Measurements from ENCODE around the gene SPATA18.
"Not testable (repeated sequence)": the region's sequence is repeated elsewhere in the genome, so short reads cannot be mapped to it uniquely, and the experiment has no call there.

The SPATA18 gene

GRCh38 chr4:52081216-52081615 lies 30.1 kb downstream of the SPATA18 start:
- TF ChIP-seq CTCF (IDR thresholded peaks at IDR 0.05; ENCODE audit: extremely low read depth, insufficient read depth, missing control alignments): no peak
- in situ Hi-C loops (cut with MboI; ENCODE audit: low pct_unique_long_range_greater_than_20kb, low sequenced_read_pairs, unreplicated experiment): no loop called here
- no peak for DNase-seq (ENCODE audit: low spot score)

- in situ Hi-C loops (cut with MboI; ENCODE audit: low pct_unique_long_range_greater_than_20kb, low sequenced_read_pairs, unreplicated experiment): not testable (repeated sequence)
These were observed 35.3 kb downstream of the SPATA18 start for GRCh38 chr4:52086425-52086824.

GRCh38 chr4:52091801-52092200 lies 40.7 kb downstream of the SPATA18 start:
- no peak for TF ChIP-seq CTCF (IDR thresholded peaks at IDR 0.05; ENCODE audit: extremely low read depth, insufficient read depth, missing control alignments)
- in situ Hi-C loops (cut with MboI; ENCODE audit: low pct_unique_long_range_greater_than_20kb, low sequenced_read_pairs, unreplicated experiment): no loop called here
- DNase-seq (ENCODE audit: low spot score): no peak

More at GRCh38 chr4:52086425-52086824, 35.3 kb downstream of the SPATA18 start:
- DNase-seq (ENCODE audit: low spot score): not testable (repeated sequence)

DNA sequence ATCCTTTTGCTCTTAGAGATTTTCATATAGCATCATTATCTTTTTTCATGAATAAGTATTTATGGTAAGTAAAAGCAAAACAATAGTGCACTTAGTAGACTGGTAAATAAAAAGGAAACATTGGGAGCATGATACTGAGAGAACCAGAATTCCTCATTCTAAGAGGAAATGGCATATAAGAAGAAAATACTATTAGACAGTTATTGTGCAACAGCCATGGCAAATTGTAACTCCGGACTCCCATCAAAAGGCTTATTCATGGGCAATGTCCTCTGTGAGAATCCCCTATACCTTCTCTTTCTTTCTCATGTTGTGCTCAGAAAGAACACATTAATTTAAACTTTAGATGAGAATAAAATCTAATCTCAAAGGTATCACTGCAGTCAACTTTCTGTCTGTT lies 42.4 kb downstream of the SPATA18 start:
- no peak for DNase-seq (ENCODE audit: low spot score)
- TF ChIP-seq CTCF (IDR thresholded peaks at IDR 0.05; ENCODE audit: extremely low read depth, insufficient read depth, missing control alignments): no peak
- in situ Hi-C loops (cut with MboI; ENCODE audit: low pct_unique_long_range_greater_than_20kb, low sequenced_read_pairs, unreplicated experiment): no loop called here

GRCh38 chr4:52094376-52095145 lies 43.5 kb downstream of the SPATA18 start:
- no peak for DNase-seq (ENCODE audit: low spot score)
- in situ Hi-C loops (cut with MboI; ENCODE audit: low pct_unique_long_range_greater_than_20kb, low sequenced_read_pairs, unreplicated experiment): no loop called here

DNA sequence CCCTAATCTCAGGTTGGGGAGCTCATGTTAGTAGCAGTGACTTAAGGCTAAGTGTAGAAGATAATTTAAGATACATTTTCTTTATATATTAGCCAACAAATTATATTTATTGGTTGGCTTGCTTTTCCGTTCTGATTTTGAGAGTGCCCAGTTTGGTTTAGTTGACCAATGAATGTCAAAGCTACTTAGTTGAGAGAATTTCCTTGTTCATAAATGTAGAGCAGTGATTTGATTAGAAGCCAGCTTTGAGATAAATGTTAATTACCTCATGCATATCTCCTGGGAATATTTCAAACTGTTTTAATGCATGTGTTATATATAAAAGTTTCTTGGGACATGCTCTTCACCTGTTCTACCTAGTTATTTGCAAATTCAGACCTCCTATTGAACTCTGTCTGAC lies 44.3 kb downstream of the SPATA18 start:
- TF ChIP-seq CTCF (IDR thresholded peaks at IDR 0.05; ENCODE audit: extremely low read depth, insufficient read depth, missing control alignments): no peak
- DNase-seq (ENCODE audit: low spot score): no peak
- in situ Hi-C loops (cut with MboI; ENCODE audit: low pct_unique_long_range_greater_than_20kb, low sequenced_read_pairs, unreplicated experiment): no loop called here

More at GRCh38 chr4:52094376-52095145, 43.5 kb downstream of the SPATA18 start:
- TF ChIP-seq CTCF (IDR thresholded peaks at IDR 0.05; ENCODE audit: extremely low read depth, insufficient read depth, missing control alignments): no peak

DNA sequence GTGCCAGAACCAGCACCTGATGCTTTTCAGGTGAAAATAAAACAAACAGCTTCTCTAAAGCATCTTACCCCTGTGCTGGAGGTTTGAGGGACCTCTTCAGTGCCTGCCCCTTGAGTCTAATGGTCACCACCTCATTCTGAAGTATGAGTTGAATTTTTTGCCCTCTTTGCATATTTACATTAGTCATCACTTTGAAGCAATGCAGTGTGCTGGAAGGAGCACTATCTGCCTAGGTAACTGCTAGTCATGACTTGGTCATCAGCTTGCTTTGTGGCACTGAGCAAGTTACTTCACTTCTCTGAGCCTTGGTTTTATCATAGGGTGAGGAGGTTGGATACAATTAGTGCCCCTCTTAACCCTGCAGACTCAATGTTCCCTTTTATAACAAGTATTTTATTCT lies 44.9 kb downstream of the SPATA18 start:
- no peak for DNase-seq (ENCODE audit: low spot score)
- TF ChIP-seq CTCF (IDR thresholded peaks at IDR 0.05; ENCODE audit: extremely low read depth, insufficient read depth, missing control alignments): no peak
- in situ Hi-C loops (cut with MboI; ENCODE audit: low pct_unique_long_range_greater_than_20kb, low sequenced_read_pairs, unreplicated experiment): no loop called here
